ENCODE results near the gene MAD2L1.
A peak's percentile ranks its signal among the peaks of the same experiment; 100 is the strongest.

Gene MAD2L1

DNA sequence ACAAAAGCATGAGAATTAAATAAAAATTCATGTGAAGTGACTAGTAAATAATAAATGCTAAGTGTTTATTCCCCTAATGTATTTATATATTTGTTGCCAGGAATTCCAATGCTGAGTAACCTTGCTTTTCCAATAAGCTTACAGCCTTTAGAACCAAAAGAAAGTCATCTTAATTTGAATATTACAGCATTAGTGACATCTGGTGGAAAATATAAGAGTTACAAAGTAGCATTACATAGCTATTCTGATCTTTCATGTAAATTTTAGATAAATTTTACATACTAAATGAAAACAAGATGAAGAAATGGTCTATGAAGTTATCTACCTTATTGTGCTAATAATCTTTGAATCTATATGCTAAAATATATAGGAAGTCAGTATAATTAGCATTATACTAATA, 10.4 kb downstream of the MAD2L1 start:
- no peak for DNase-seq

DNA sequence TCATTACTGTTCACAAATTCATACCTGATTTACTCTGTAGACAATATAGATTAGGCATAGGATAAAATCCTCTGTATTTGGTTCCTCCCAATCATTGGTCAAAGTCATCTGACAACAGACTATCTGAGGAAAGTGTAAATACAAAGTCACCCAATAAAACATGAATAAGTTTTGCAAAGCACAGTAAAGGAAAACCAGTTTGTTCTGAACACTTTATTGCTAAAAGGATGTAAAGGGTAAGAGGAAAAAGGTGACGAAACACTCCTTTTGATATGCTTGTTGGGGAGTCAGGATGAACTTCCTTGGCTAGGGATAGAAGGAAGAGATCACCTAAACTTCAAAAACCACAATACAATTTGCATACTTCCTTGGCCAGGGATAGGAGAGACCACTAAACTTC, 10.9 kb downstream of the MAD2L1 start:
- no peak for DNase-seq

DNA sequence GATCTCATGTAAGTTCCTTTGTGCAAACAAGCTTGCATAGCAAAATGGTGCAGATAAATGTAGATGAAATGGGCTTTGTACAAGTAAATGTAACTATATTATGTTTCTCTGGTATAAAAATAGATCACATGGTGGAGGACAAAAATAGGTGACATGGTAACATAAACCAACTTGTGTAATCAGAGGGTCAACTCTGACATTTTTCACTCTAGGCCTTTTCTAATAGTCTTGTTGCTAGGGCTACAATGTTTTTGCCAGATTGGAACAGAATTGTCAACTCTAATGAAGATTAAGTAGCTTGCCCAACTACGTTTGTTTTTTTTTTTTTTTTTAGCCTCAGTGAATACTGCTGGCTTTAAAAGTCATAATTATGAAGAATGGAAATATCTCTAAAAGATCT, 11.5 kb downstream of the MAD2L1 start:
- DNase-seq, result no peak

DNA sequence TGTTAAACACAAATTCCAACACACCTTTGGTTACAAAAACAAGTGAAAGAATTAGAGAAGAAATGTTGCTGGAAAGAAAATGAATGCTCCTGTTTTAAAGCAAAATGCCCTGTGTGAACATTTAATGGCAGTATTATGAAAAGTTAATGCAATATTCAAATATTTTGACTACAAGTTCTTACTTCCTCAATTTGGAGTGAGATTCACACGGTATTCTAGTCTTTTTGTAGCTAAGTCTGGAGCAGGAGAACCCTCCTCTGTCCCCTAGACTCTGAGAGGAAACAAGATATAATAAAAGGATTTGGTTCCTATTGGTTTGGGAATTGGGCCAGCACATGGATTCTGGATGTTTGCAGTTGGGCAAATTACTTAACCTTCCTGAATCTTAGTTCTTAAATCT, 12.7 kb downstream of the MAD2L1 start:
- DNase-seq, result no peak

DNA sequence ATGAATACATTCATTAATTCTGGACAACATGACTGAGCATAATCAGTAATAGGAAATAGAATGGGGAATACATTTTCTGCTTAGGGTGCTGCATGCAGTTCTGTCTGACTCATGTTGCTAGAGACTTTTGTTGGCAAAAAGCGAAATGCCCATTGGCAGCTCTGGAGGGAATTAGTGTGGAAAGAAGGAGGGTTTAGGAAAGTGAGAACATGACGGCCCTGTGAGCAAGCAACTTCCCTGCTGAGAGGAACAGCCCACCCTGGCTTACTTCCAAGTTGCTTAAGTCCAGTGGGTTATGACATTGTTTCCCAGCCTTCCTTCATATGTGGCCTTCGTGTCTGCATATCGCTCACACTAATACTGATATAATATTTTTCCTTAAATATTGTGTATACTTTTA, 13.8 kb downstream of the MAD2L1 start:
- DNase-seq, result peak; percentile 32

DNA sequence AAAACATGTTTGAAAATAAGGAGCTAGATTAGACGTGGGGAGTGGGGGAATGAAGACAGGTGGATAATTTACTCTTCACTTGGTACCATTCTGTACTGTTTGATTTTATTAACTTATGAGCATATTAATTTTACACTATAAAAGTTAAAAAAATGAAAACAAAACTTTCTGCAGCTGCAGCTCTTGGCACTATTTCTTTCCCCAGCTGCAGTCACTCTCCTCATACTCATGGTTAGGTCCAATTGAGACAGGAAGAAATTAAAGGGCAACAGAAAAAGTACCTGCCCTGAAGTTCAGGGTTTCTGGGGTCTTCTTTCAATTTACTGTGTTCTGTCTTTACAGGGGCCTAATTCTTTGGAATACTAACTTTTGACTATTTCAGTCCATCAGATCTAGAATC, 15.4 kb downstream of the MAD2L1 start:
- no peak for DNase-seq

DNA sequence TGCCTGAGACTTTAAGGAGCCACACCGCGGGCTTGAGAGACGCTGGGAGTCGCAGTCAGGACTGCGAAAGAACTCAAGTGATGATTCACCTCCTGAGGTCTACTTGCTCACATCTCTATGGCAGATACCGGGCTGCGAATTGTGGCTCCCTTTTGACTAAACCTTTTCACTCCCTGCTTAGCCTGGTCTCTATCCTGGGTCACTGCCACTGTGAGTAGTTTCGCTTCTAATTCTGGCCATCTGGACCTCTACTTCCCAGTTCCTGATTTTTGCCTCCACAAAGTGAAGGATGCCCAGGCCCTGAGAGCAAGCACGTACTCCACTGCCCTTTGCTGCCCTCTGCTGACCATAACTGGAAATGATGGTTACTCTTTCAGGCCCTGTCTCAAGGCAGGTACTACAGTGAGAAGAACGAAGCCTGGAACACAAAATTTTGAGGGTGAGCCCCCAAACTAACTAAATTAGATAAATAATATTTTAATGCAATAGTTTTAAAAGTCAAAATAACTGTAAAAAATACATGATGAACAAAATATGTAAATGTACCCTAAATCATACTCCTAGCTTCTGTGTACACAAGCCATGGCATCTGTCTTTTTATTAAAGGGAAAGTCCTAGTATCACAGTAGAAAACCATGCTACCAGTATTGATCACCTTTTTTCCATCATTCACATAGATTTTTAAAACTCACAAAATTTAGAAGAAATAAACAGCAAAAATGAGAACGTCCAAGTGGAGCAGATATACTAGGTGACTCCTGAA, 16.7 kb downstream of the MAD2L1 start:
- peak; percentile 84 for DNase-seq

DNA sequence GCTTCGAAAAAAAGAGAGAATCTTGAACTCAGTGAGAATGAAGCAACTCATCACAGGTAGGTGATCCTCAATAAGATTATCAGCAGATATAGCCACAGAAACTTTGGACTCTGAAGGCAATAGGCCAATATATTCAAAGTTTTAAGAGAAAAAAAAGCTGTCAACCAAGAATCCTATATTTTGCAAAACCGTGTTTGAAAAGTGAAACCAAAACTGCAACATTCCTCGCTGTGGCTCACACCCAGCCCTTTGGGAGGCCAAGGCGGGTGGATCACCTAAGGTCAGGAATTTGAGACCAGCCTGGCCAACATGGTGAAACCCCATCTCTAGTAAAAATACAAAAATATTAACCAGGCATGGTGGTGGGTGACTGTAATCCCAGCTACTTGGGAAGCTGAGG, 22.8 kb downstream of the MAD2L1 start:
- no peak for DNase-seq

DNA sequence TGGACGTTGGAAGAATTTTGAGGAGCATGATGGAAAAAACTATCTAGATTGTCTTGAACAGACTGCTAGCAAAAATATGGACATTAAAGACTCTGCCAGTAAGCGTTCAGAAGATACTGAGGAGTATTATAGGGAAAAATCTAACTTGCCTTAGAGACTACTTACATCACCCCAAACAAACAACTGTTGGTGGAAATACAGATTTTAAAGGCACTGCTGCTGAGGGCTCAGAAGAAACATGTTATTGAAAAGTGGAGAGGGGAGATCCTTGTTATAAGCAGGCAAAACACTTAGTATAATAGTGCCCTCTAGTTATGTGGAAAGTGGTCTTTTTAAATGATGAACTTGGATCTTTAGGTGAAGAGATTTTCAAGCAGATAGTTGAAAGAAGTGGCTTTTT, 29.2 kb downstream of the MAD2L1 start:
- DNase-seq, result no peak

DNA sequence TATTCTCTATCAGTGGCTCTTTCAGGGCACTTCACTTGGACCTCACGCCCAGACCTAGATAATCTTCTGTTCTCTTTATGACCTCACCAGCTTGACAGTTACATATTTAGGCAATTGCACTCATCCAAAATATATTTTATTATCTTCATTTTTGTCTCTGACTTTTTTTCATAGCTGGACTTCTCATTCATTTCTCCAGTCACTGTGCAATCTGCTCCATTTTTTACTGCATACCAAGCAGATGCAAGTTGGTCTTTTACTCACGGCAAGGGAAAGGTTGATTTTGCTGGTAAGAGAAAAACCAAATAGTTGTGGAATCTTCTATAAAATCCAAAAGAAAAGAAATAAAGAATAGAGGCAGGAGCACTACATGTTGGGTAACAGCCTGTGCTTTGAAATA, 31.7 kb downstream of the MAD2L1 start:
- no peak for DNase-seq

DNA sequence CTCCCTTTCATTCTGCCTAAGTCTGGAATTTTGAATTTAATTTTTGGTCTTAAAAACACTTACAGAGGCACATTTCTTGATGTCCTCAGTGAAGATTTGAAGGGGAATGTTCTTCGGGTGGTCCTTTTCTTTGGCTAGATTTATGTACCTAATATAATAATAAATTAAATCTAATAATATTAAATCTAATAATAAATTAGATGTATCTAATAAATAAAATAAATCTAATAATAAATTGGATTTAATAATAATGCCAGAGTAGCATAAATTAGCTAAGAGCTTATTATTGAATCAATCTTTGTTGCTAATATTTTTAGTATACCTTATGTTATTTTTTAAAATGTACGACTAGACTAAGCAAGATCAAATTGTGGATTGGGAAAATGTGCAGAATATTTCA, 39.8 kb downstream of the MAD2L1 start:
- no peak for DNase-seq

DNA sequence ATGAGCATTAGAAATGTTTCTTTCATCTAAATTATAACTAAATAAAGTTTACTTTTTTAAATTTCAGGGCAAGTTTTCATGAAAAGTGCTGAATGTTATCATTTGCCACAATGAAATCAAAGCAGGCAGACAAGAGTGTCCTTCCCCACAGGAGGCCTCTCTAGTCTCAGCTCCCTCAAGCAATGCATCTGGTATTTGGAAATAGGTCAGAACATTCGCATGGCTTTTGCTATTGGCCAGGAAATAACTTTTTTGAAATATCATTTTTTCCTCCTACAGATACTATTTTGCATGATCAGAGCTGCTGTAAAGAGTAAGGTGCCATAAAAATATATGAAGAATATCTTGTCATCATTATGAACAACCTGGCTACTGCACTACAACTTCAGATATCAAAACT, 41.1 kb downstream of the MAD2L1 start:
- DNase-seq, result no peak

DNA sequence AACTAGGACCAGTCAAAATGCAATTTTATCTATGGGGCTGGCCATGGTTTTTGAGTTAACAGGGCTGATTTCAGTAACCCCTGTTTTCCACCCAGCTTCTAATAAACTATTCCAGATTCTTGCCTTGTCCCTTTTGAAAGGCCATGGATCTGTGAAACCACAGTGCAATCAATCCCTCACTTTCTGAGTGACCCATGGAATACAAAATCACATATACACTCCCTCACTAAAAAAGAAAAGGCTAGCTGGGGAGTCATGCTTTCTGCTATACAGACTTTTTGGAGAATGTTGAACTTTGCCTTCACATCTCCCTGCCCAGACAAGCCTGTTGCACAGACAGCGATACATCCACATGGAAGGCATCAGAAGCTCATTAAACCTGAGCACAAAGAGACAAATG, 47.9 kb downstream of the MAD2L1 start:
- DNase-seq, result no peak

DNA sequence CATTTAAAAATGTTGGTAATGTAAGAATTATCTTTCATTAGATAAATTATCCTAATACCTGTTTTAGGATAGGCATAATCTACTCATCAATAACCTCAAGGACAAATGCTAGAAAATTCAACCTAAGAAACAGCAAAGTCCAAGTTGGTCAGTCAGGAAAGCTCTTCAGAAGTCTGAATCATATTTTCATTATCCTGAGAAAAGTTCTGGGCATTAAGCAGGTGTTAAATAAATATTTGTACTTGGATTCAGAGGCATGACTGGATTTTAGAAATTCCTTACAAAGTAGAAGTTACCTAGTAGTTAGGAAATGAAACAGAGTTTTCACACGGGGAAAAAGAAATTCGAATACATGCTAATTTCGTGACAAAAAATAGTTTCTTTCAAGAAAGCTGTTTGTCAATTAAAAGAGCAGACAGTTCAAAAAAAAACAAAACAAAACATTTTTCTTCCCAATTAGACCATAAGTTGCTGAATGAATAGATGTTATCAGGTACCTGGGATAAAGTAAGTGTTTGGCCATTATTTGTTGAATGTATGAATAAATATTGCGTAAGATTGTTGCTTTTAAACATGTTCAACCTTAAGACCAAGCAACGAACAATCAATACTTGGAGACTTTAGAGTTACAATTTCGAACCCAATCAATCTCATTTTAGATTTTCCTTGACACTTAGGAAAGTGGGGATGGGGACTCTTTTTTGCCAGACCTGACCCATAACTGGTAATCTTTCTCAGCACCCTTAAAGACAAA, 48.5 kb downstream of the MAD2L1 start:
- no peak for DNase-seq

DNA sequence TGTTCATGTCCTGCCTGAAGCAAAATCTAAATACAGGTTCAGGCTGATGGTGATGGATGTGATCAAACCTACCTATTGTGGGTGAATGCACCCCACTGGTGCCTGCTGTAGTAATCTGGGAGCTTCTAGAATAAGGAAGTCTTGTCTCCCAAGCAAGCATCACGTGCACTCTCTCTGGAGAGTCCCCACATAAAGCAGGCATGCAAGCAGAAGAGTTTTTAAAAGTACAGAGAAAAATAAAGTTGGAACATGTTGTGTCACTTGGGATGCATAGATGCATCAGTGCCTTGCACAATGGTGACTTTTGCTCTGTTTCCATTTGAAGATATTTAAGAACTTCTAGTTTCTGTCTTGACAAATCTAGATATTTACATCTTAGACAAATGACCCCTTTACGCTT, 54.9 kb downstream of the MAD2L1 start:
- DNase-seq, result no peak

DNA sequence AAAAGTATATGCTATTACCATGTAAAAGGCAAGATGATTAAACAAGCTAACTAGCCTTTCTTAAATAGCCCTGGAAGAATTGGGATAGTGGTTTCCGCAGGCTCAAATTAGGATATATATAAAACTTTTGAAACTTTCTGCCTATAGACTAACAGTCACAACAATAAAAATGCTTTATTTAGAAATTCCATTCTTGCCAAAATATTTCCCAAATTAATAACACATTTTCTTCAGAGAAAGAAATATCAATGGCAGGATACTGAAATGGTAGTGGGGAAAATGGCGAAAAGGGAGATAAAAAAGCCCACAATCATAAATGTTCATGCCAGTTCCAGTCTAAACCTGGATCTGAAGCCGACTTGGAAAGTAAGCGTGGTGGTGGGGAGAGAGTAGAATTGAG, 56.0 kb downstream of the MAD2L1 start:
- DNase-seq, result peak; percentile 36

DNA sequence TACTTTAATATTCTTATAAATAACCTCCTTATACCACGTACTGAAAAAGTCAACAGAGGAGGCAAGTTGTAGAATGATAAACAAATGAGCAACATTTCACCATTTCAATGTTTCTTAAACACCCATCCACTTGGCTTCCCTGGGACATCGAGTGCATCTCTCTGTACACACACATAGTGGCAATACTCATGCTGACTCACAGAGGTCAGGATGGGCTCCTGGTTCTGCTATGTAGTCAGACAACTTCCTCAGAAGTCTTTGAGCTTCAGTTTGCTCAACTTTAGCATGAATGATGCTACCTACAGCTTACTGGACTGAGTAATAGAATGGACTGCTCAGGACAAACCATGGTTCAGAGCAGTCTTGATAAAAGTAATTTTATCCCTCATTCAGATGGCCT, 56.9 kb downstream of the MAD2L1 start:
- no peak for DNase-seq

DNA sequence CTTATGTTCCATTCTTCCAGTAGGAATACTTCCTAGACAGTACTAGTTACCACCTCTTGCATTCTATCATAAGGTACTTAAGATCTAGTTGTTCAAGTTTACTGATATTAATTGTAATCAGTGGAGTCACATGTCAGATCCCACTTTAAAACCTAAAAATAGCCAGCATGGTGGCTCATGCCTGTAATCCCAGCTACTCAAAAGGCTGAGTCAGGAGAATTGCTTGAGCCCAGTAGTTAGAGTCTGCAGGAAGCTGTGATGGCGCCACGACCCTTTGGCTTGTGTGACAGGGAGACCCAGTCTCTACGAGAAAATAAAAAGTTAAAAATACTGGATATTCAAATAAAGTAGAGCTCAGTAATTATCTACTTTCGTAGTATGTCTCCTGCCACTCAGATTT, 57.7 kb downstream of the MAD2L1 start:
- no peak for DNase-seq

DNA sequence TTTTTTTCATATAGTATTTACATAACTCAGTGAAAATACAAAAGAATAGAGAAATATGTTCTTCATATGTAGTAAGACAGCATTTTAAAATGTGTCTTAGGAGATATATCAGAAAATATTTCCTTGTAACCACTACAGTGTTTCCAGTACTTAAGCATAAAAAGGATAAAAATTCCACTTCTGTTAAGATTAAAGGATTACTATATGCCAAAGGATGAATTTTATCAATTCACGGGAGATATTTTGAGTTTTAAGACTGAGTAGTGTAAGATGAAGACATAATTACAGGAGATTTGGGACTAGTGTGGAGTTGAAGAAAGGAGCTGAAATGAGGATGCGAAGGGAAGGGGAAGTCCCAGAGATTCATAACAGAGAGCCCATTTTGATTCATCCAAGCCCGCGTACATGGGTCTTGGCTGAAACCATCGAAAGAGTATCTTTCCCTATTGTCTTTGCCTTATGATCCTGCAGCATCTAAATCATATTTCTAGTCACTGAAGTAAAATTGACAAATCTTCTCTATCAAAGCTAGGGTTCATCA, 58.7 kb downstream of the MAD2L1 start:
- no peak for DNase-seq

DNA sequence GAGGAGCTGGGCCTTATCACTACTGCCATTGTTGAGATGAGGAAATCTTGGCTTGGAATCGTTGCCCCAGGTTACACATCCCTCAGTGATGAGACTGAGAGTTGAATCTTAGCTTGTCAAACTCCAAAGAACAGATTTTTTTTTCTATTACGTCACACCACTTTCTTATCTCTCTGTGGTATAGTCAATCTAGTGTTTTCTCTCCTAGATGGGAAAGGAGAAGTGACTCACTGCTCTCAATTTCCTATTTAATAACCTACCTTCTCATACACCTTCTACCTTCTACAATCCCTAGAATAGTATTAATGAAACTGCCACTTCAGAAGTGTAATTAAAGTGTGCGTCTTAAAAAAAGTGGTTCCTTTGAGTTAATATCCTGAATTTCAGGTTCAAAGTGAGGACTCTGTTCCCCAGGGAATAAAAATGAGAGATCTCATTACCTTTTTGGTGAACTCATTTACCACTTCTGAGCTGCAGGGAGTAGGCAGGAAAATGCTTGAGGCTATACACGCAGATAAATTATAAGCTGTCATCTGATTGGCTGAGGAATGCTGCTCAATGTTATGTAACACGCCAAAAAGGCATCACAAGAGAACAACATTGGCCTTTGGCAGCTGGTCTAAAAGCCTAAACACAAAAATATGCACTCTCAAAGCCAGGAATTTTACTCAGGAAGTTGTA, 59.3 kb downstream of the MAD2L1 start:
- DNase-seq, result peak; percentile 49

Measured in left hindlimb (tissue), 1 donor.